Midbrain (tissue), 1 donor: Measurements from ENCODE around the gene PRR3.
A peak's percentile ranks its signal among the peaks of the same experiment; 100 is the strongest.

Experiments used
- DNase-seq: peaks from one replicate; lab custom pipeline; 2025; lab: John Stamatoyannopoulos, UW

The PRR3 gene

DNA sequence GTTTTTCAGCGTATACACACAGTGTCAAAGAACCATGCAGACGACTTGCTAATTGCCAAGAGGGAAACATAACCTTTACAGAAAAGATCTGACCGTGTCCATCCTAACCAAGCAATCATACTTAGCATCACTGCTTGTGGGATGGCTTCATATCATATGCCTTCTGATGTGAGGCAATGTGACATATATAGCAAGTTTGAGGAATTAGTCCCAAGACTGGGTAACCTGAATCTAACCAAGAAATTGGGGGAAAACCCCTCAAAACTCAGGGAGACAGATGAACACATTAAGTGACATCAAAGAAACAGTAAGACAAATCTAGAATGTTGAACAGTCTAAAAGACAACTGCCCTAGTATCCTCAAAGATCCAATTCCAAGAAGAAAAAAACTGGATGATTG lies 19.2 kb upstream of the PRR3 start:
- no peak for DNase-seq

DNA sequence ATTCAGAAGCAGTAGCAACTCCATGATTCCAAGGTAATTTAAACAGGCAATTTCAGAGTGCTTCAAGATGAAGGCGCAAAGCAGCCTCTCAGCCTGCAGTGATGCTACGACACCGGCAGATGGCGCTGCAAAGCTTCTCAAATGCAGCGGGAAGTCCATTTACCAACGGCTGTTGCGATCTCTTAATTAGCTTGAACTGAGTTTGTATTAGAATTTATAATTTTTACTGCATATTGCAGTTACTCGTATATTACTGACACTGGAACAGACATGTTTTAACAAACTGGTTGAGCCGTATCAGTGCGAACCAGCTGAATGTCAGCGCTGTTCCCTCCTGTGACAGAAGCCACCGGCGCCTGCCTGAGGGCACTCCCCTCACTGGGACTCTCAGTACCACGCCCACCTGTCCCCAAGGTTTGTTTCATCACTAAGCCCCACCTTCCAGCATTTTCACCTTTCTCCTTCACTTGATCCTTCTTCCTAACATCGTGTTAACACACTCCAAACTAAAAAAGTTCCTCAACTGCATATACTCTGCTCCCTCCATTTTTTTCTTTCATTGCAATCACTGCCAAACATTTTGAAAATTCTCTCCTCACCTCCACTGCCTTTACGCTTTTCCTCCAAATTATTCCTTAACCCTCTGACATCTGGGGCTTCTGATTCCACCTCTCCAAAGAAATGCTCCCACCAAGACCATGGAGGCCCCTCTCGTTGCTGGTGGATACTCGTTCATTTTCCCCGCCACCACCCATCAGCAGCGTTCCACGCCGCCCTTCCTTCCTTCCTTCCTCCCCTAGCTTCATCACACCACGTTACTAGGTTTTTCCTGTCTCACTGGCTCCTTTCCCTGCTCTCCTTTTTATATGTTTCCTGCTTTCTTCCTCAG lies 15.3 kb upstream of the PRR3 start:
- DNase-seq = peak; percentile 88

DNA sequence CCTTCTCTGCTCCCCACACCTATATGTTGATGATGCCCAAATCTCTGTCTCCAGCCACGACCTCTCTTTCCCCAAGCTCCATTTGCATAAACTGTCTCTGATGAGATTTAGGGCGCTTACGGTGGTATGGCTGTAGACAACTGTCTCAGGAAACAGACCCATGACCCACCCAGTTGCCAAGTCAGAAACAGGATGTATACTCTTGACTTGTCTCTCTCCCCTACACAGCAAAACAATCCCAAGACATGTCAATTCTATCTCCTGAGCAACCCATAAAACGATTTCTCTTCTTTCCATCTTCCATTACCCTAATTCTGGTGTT lies 14.7 kb upstream of the PRR3 start:
- DNase-seq = no peak

DNA sequence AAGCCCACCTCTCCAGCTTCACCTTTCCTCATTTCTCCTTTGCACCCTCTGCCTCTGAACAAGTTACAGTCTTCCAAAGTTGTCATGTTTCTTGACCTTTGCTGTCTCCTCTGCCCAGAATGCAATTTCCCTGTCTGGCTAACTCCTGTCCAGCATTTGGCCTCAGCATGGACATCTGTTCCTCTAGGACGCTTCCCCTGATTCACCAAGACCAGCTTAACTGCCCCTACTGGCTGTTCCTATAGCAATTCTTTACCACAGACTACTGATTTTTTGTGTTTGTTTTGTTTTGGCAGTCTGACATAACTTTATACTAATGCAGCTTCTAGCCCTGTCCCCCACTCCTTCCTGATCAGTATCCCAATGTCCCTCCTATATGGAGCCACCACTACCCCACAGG lies 14.2 kb upstream of the PRR3 start:
- no peak for DNase-seq

DNA sequence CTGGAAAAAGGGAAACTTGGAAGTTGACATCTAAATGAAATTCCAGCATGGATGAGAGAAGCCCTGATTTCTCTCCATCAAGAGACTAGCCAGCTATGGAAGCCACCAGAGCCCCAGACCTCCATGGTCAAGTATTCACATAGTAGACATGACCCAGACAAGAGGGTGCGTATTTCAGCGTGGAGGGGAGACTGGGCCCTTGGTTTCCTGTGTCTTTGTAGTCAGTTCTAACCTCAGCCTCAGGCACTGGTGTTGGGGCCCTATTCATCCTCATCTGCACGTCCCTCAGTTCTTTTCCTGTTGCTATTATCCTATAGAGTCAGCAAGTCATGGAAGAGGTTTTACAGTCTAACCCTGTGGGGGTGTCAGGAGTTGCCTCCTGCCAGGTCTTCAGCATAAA lies 13.3 kb upstream of the PRR3 start:
- no peak for DNase-seq

DNA sequence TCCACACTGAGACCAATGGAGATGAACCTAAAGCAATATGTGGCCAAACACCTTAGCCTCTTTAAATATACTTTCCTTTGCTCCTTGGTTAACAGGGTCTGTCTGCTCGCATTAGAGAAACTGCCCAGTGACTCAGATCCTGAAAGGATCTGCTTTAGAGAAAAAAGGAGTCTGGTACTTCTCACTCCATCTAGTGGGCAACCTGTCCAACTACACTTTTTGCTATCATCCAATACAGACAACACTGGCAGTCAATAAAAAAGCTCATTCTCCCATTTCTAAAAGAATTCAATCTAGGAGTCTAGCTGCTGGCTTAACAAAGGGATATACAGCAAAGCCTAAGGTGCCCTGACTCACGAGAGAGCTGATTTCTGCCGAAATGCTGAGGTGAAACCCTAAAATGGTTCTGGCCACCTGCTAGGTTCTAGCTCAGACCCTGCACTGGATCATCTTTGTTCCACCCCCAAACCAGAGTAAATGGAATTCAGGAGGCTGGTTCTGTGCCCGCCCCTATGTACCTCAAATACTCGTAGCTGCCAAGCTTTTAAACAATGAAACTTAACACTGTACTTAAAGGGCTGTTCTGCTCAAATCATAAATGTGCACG lies 12.3 kb upstream of the PRR3 start:
- peak; percentile 45 for DNase-seq

DNA sequence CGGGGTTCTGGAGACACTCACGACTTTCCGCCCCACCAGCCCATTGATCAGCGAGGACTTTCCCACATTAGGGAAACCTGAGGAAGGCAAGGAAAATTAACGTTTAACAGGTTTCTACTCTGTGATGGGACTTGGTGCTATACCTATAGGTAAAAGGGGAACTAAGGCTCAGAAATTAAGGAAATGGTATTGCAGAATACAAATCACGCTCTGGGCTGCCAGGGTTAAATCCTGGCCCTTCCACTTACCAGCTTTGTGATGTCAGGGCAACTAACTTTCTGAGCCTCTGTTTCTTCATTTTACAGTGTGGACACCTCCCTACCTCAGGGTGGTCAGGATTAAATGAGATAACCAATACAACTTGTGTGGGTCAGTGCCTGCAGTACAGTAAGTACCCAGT lies 9.6 kb upstream of the PRR3 start:
- DNase-seq = no peak

DNA sequence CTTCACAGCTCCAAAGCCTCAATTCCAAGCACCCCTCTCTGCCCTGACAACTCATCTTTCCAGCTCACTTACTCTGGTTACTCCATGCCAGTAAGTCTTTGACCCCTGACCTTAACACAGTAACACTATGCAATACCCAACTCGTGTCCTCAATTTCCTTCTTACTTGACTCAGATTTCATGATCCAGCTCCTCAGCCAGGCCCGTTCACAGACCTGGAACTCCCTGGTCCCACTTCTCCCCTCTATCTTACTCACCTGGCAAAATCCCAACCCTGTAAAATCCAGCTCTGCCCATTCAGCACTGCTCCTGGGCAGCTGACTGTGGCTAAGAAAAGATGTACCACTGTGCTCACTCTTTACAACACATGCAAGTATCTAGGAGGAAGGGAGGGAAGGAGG lies 8.7 kb upstream of the PRR3 start:
- no peak for DNase-seq

DNA sequence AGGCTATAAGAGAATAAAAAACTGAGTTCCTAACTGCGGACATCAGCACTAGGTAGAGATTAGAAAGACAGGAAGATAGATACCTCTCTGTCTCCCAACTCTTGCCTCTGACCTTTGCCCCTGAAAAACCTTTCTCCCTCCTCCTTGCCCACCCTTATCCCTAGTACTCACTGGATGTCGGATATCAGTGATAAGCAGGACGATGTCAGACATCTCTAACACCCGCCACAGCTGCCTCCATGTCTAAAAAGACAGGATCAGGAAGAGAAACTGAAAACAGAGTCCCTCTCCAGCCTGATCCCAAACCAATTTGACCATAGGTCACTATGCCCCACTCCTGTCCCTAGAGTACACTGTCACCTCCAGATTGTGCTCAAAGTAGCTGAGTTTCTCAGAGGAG lies 2.7 kb upstream of the PRR3 start:
- DNase-seq = no peak

DNA sequence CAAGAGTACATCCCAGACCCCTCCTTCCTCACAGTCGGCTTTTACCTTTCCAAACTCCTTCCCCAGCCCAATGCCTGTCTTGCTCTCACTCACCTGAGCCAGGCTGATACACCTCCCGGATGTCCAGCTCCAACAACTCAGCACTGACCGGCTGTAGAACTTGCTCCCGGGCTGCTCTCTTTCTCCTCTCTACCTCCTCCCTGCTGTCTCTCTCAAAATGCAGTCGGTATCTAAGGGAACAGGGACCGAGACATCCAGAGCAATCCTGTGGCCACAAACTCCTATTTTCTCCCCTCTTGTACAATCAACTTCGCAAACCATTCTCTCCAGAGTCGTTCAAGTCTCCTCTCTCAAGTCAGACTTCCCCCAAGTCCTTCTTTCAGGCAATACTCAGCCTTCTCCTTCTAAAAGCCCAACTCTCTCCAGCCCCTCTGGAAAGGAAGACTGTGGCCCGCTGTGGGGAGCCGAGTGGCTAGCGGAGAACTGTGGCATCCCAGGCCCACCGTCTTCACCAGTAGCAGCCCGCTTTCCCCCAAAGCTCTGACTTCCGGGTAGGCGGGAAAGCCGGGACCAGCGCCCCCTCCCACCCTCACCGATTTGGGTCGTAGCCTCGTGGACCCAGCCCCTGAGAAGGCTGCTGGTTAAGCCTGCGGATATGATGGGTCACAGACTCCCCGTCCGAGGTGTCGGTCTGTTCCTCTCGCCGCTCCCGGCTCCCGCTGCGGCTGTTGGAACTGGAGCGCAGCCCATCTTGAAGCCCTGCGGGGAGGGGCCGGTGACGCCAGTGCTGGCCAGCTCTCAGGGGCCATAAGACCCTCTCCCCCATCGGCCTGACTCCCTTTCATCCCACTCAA lies 1.9 kb upstream of the PRR3 start:
- peak; percentile 53 for DNase-seq

DNA sequence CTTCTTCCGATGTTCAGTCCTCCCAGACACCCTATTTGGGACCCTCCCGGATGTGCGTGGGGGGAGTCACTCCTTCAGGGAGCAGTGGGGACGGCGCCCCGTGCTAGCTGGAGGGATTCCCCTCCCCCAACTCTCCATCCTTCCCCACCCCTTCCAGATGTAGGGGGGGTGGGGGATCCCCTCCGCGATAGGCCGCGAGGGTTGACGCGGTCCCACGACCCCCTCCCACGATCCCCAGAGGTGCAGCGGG lies 1.4 kb upstream of the PRR3 start:
- DNase-seq = no peak

DNA sequence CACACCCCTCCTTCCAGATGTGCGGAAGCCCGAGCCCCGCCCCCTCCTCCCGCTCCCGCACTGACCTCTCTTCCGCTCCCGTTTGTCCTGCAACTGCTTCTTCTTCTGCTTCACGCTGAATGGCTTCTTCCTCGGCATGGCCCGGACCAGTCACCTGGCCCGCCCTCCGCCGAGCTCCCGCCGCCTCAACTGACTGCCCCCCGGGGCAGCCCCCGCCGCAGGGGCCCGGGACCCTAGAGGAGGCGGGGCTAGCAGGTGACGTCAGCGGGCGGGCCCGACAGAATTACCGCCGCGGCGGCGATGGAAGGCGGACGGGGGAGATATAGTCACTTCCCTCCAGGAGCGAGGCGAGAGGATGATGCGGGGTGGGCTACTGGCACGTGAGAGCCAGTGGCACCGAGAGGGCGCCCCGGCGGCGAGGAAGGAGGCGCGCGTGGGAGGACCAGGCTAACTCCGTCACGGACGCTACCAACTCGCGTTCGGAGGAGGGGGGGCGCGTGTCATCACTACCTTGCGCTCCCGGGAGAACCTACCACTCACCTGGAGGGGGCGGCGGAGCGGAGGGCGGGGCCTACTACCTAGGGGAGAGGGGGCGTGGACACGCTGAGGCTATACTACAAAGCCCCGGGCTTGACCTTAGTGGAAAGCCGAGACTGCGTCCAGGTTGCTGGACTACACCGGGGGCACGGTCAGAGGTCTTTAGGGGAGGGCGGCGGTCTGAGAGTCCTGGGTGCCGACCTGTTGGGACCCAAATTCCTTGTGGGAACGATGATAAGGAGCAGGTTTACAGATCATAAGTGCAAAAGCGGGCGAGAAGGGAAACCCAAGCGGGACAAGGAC lies 809 bp upstream of the PRR3 start, which contains the start of gene GNL1:
GNL1 (minus strand) TSS at position 424 of the 840 bp plus-strand sequence; CDS start at position 138, 286 bp downstream.
- DNase-seq = peak; percentile 88

DNA sequence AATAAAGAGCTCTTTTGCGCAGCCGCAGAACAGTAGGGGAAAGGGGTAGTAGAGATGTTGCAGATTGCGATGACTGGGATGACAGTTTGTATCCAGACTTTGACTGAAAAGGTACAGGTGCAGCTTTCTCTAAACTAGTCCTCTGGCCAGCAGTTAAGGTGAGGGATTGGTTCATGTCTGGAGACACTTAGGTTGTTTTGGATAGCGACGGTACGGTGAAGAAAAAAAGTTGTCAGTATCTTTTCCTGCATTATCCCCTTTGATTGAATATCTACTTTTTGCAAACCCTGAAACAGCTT lies 537 bp downstream of the PRR3 start:
- DNase-seq = no peak

DNA sequence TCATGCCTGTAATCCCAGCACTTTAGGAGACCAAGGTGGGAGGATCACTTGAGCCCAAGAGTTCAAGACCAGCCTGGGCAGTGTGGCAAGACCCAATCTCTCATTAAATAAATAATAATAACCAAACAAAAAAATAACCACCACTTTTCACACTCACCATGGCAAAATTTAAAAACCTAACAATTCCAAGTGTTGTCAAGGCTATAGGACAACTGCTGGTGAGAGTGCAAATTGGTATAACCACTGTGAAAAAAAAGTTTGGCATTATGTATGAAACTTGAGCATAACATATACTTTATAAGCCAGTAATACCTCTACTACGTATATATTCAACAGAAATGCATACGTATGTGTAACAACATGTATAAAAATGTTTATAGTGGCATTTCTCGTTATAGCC lies 3.8 kb downstream of the PRR3 start:
- DNase-seq = no peak

DNA sequence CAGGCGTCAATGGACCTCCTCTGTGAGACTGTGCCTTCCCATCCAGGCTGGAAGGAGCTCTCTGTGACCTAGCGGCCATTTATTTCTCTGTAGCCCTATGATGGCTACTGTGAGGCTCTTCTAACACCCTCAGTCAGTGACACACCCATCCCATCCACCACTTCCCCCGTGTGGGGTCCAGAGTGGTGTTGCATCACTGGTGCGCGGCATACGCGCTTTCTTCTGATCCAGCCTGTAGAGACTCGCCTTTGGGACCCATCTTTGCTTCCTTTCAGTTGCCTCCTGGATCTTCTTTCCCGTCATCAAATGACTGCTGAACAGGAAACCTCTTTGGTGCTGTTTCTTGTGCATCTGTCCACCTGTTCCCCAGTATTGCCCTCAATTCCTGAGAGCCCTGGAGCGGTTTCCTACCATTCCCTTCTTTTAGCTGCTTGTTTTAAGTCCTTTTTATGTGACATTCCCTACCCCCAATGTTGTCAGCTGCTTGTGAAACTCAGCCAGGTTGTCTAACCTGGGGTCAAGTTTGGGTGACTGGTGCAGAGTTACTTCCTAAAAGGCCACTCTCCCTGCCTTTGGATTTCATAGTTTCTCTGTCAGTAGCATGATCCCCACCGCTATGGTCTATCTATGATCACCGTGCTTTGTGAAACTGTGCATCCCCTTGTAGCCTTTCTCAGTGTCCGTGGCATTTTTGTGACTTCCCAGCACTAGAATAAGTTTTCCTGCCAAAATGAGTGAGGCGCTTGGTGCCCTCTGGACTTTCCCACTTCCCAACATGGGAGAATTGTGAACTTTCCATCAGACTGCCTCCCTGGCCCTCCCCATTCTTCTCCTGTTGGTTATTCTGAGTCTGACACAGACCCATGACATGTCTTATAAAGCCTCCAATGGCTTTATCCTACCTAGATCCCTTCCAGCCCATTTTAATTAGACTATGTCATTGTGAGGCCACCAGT lies 5.7 kb downstream of the PRR3 start:
- no peak for DNase-seq

DNA sequence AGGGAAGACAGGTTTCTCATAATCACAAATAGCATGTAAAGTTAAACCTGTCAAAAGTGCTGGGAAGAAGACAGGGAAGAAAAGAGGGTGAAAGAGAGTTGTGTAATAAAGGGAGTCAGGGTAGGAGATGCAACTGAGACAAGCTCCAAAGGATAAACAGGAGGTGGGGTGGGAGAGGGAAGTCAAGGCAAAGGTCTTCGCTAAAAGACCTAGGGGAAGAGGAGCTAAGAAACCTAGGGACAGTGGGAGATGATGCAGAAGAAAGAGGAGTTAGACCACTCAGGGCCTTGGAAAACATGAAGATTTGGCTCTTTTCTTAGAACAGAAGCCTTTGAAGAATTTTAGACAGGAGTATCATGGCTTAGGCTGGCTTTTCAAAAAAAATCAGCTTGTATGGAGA lies 7.0 kb downstream of the PRR3 start:
- no peak for DNase-seq

DNA sequence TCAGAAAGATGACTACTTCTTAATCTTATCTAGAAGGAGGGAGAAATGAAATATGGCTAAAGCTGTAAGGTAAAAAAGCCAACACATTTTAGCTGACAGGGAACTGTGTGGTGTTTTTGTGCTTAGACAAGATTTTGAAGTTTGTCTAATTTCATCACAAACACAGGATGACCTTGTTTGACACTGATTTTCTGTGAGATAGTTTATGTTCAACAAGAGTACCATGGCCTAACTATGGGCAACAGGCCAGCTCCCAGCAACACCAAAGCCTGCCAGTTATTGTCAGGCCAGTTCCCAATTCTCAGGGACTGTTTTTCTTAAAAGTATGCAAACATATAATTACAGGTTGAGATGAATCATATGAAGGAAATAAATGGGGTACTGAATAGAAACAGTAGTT lies 8.7 kb downstream of the PRR3 start:
- DNase-seq = no peak

DNA sequence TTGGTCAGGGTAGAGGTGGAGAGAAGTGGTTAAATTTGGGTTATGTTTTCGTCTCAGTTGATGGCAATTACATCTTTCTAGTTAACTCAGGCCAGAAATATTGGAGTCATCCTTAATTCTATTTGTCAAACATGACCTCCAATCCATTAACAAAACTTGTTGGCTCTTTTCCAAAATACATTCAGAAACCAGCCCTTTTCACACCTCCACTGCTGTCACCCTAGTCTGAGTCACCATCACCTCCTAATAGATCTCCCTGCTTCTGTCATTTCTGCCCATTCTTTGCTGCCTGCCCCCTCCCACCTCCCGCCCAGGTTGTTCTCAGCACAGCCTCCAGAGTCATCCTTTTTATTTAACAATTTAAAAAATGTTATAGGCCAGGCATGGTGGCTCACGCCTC lies 11.2 kb downstream of the PRR3 start:
- no peak for DNase-seq

DNA sequence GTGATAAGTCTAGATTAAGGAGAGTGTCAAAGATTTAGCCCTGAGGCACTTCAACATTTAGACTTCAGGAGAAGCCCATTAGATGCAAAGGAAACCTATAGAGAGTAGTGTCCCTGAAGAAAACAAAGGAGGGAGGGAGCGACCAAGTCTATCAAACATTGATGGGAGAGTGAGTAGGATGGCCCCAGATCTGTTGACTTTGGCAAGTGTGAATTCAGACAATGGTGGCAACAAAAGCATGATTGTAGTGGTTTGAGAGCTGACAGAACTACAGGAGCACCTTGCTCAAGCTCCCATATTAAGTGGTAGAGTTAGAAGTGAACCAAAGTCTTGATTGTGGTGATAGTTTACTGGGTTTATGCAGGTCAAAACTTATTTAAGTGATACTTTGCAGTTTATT lies 13.2 kb downstream of the PRR3 start:
- no peak for DNase-seq

DNA sequence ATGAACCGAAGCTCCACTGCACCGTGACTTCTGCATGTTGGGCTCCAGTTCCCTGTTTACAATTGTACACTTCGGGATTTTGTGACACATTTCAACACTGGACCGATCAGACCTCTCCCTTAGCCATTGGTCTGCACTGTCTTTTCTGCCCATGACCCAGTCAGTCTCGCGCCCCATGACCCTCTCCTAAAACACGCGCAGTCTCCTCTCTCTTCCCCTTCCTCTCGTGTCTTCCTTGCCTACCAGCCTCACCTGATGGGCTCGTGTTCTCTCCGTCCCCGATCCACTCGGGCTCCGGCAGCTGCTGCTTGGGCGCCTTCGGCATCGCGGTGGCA lies 13.6 kb downstream of the PRR3 start:
- no peak for DNase-seq

DNA sequence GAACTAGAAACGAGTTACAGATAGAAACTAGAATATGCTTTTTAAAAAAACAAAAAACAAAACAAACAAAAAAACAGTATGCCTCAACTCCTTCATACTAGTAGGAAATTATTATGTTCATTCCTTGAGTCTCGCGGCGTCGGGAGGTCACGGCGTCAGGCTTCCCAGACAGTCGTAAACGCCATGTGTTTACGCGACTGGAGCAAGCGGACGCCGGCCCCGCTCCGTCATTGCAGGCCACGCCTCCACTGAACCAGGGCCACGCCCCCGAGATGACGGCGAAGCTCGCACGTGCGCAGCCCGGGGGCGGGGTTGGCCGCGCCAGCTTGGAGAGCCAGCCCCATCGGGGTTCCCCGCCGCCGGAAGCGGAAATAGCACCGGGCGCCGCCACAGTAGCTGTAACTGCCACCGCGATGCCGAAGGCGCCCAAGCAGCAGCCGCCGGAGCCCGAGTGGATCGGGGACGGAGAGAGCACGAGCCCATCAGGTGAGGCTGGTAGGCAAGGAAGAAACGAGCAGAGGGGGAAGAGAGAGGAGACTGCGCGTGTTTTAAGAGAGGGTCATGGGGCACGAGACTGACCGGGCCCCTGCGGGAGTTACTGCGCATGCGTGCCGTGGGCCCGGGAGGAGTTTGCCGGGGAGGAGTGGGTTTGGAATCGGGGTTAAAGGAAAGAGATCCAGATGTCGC lies 14.1 kb downstream of the PRR3 start, which contains the start of gene ABCF1:
ABCF1 (plus strand) TSS at position 368 of the 687 bp plus-strand sequence; CDS start at position 414, 46 bp downstream.
- peak; percentile 98 for DNase-seq
